Measurements from ENCODE around the gene NIPAL1. TPM values are rescaled to one million over a fixed set of nuclear protein-coding genes. Genes with fewer than 3 reads are reported as not detected.

NIPAL1 gene
- total RNA-seq, 2 experiments from 2014 or later, result 1.6 to 1.8 TPM

DNA sequence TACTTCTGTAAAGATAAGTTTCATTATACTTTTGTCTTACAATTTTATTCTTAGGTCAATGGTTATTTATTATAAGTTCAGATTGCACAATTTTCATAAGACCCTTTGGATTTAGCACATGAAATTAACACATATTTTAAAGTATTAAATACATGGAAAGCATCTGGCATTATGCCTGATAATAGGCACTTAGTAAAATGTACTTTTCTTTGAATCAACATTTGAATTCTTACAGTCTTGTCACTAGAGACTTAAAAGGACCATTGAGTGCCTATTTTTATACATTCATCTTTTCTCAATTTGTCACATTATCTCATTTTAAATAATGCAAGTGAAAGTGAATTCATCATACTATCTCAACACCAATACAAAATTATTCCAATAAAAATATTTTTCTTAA, 23.0 kb downstream of the NIPAL1 start:
- Mint-ChIP-seq H3K9me3 (ENCODE audit: low read depth) (peaks cover 6% of the 10 kb centered on the region), H3K27me3 (peaks cover 8% of the 10 kb centered on the region), H3K27ac (no peak overlapping the region), H3K4me1 (peaks cover 68% of the 10 kb centered on the region), H3K36me3 (ENCODE audit: low read depth) (peaks cover 10% of the 10 kb centered on the region), H3K4me3 (no peak overlapping the region)
- intact Hi-C loops (cut with DNase I, micrococcal nuclease), result no loop called here
- ChIA-PET POLR2A (no interaction called here), CTCF (interaction anchor here (1.6 kb wide), 1 partner anchor 98 kb away, joined by 3 read pairs; no protein-coding TSS in a partner anchor)
- ATAC-seq, result no peak
- no peak for DNase-seq

DNA sequence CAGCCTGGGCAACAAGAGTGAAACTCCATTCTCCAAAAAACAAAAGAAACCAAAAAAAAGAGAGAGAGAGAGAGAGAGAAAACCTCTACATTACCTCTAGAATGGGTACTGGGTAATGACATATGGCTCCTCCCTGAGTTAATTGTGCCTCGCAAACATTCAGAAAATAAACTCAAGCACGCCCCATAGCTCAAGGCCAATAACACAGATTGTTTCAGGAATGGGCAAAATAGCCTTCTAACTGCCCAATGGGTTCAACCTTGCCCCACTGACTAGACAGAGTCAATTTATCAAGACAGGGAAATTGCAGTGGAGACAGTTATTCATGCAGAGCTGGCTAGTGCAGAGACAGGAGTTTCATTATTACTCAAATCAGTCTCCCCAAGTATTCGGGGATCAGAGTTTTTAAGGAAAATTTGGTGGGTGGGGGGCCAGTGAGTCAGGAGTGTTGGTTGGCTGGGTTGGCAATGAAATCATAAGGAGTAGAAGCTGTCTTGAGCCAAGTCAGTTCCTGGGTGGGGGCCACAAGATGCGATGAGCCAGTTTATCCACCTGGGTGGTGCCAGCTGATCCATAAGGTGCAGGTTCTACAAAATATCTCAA, 25.1 kb downstream of the NIPAL1 start:
- POLR2A ChIA-PET, result no interaction called here
- H3K4me1 Mint-ChIP-seq, result peaks cover 67% of the 10 kb centered on the region
- H3K36me3 Mint-ChIP-seq (ENCODE audit: low read depth), result peaks cover 4% of the 10 kb centered on the region
- H3K27ac Mint-ChIP-seq, result no peak overlapping the region
- DNase-seq (peak; percentile 62), ATAC-seq (peak; percentile 59)
- H3K9me3 Mint-ChIP-seq (ENCODE audit: low read depth), result peaks cover 2% of the 10 kb centered on the region
- peaks cover 8% of the 10 kb centered on the region for H3K27me3 Mint-ChIP-seq
- intact Hi-C loops (cut with DNase I, micrococcal nuclease), result loop anchor here in 1 of 2 experiments (10.0 kb wide), 1 partner anchor 463 kb away; no protein-coding TSS in a partner anchor
- no peak overlapping the region for H3K4me3 Mint-ChIP-seq
- CTCF ChIA-PET, result interaction anchor here (0.8 to 11.2 kb wide), 8 partner anchors 7 to 97 kb away, joined by 3 to 105 read pairs (median 4); no protein-coding TSS in a partner anchor

DNA sequence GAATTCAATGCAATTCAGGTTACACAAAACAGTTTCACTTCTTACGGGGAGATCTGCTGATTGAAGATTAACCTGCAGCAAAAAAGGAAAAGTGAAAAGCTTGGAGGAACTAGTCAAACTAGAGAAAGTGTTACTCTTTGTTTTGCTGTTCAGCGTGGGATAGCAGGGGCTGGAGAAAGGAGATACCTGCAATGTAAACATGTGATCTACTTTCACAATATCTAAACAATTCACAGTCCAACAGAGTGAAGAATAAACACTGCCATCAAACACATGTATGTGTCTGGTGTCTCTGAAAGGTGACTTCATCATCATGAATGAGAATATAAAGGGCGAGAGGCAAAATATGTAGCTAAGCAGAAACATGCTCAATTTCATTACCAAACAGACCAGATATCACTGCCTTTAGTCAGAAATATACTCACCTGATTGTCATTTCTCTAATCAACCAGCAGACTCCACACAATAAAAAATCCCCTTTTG, 26.4 kb downstream of the NIPAL1 start:
- CTCF ChIA-PET, result interaction anchor here (0.9 to 11.2 kb wide), 5 partner anchors 8 to 204 kb away, joined by 3 to 105 read pairs (median 10); no protein-coding TSS in a partner anchor
- no peaks in the 10 kb centered on the region for H3K9me3 Mint-ChIP-seq (ENCODE audit: low read depth)
- peaks cover 4% of the 10 kb centered on the region for H3K36me3 Mint-ChIP-seq (ENCODE audit: low read depth)
- no peak for DNase-seq
- ATAC-seq, result no peak
- peaks cover 77% of the 10 kb centered on the region for H3K4me1 Mint-ChIP-seq
- POLR2A ChIA-PET, result interaction anchor here (0.7 kb wide), 1 partner anchor 96 kb away, joined by 3 read pairs; no protein-coding TSS in a partner anchor
- H3K27me3 Mint-ChIP-seq, result peaks cover 9% of the 10 kb centered on the region
- intact Hi-C loops (cut with DNase I, micrococcal nuclease), result loop anchor here in 1 of 2 experiments (10.0 kb wide), 1 partner anchor 462 kb away; no protein-coding TSS in a partner anchor
- H3K4me3 Mint-ChIP-seq, result no peak overlapping the region
- no peak overlapping the region for H3K27ac Mint-ChIP-seq

DNA sequence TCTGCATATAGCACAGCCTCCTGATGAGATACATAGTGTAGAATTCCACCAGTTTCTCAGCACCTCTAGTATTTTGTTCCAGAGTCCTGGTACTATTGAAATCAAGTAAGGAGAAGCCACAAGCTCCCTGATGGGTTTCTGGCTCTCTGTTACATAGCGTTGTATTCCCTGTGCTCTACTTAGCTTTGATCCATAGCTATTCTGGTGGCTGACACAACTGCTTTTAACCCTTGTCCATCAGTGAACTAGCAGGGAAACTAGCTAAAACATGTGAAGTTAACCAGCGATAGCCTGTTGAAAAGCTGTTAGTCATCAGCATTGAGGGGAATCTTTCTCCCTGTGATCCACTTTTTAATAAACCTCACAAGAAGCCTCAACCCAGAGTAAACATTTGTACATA, 26.9 kb downstream of the NIPAL1 start:
- DNase-seq, result no peak
- ATAC-seq, result no peak
- H3K4me3 Mint-ChIP-seq, result no peak overlapping the region
- no peak overlapping the region for H3K27ac Mint-ChIP-seq
- ChIA-PET POLR2A (interaction anchor here (0.7 kb wide), 1 partner anchor 96 kb away, joined by 3 read pairs; no protein-coding TSS in a partner anchor), CTCF (interaction anchor here (1.2 to 11.2 kb wide), 5 partner anchors 9 to 227 kb away, joined by 3 to 105 read pairs (median 10); no protein-coding TSS in a partner anchor)
- H3K27me3 Mint-ChIP-seq, result peaks cover 12% of the 10 kb centered on the region
- H3K4me1 Mint-ChIP-seq, result peaks cover 79% of the 10 kb centered on the region
- H3K36me3 Mint-ChIP-seq (ENCODE audit: low read depth), result peaks cover 2% of the 10 kb centered on the region
- intact Hi-C loops (cut with DNase I, micrococcal nuclease), result loop anchor here in 1 of 2 experiments (10.0 kb wide), 1 partner anchor 461 kb away; no protein-coding TSS in a partner anchor
- no peaks in the 10 kb centered on the region for H3K9me3 Mint-ChIP-seq (ENCODE audit: low read depth)

DNA sequence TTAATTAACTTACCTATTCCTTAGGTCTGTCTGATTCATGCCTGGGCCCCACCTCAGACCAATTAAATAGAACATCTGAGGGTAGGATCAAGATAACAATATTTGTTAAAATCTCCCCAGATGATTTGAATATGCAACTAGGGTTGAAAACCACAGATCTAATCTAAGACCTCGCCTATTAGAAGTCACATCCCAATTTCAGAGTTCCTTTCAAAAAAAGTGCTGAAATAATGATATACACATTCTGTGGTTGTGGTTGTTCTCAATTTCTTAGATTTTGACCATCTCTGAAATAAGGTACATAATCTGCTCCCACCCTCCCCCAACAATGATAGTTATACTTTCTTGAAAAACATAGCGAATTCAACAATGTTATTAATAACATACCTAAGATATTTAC, 27.7 kb downstream of the NIPAL1 start:
- Mint-ChIP-seq H3K4me1 (peaks cover 78% of the 10 kb centered on the region), H3K9me3 (ENCODE audit: low read depth) (no peaks in the 10 kb centered on the region)
- intact Hi-C loops (cut with DNase I, micrococcal nuclease), result loop anchor here in 1 of 2 experiments (10.0 kb wide), 1 partner anchor 461 kb away; no protein-coding TSS in a partner anchor

DNA sequence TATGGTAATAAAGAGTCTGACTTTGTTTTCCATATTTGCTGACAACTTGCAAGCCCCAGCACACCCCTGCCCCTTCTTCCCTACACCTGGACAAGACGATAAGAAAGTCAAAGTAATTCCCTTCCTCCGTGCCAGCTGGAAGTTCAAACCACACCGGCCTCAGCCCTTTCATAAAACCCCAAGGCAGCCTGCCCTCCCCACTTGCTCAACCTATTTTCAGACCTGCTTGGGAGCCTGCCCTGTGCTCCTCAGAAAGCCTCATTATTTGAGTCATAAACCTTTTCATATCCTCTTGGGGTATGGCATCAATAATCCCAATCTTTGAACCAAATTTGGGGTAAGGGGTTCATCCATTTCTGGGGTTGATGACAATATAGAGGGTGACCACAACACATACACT, 29.5 kb downstream of the NIPAL1 start:
- ChIA-PET POLR2A (no interaction called here), CTCF (interaction anchor here (1.0 to 11.2 kb wide), 7 partner anchors 11 to 83 kb away, joined by 3 to 105 read pairs (median 4); no protein-coding TSS in a partner anchor)
- intact Hi-C loops (cut with DNase I, micrococcal nuclease), result loop anchor here (1.0 to 10.0 kb wide), 3 partner anchors 43 to 459 kb away; partner anchors contain the start of gene SLAIN2 (in 1 of the 2)
- Mint-ChIP-seq H3K27ac (peak overlapping the region; percentile 3), H3K27me3 (peaks cover 20% of the 10 kb centered on the region), H3K4me1 (peaks cover 74% of the 10 kb centered on the region), H3K36me3 (ENCODE audit: low read depth) (no peaks in the 10 kb centered on the region), H3K4me3 (no peak overlapping the region), H3K9me3 (ENCODE audit: low read depth) (no peaks in the 10 kb centered on the region)
- ATAC-seq (peak; percentile 21), DNase-seq (peak; percentile 34)

More for the DNA sequence above, 27.7 kb downstream of the NIPAL1 start:
- Mint-ChIP-seq H3K27ac (no peak overlapping the region), H3K27me3 (peaks cover 13% of the 10 kb centered on the region), H3K36me3 (ENCODE audit: low read depth) (no peaks in the 10 kb centered on the region), H3K4me3 (no peak overlapping the region)
- ChIA-PET CTCF (interaction anchor here (1.2 to 11.2 kb wide), 4 partner anchors 9 to 226 kb away, joined by 3 to 105 read pairs (median 8); no protein-coding TSS in a partner anchor), POLR2A (no interaction called here)
- ATAC-seq, result no peak
- DNase-seq, result no peak

DNA sequence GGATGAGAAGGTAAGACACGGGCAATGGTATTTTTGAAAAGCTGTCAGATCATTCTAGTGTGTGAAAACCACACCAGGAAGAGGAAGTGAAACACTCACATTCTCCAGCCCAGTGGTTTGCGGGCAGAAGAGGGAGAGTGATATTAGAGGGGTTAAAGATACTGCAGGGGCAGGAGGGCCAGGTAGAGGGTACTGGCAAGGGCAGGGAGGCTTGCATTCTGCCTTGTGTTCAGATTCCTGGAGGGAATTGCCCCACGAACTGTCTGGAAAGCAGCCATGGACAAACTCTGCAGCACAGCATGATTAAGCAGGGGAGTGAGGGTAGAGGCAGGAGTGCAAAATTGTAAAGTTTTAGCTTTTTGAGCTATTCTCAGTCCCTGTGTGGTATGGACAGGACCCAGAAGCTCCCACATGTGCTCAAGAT, 30.9 kb downstream of the NIPAL1 start:
- H3K27ac Mint-ChIP-seq, result peak overlapping the region; percentile 70
- H3K36me3 Mint-ChIP-seq (ENCODE audit: low read depth), result no peaks in the 10 kb centered on the region
- peak; percentile 90 for DNase-seq
- H3K9me3 Mint-ChIP-seq (ENCODE audit: low read depth), result no peaks in the 10 kb centered on the region
- peak; percentile 83 for ATAC-seq
- peaks cover 60% of the 10 kb centered on the region for H3K4me1 Mint-ChIP-seq
- H3K27me3 Mint-ChIP-seq, result peaks cover 17% of the 10 kb centered on the region
- peak overlapping the region; percentile 47 for H3K4me3 Mint-ChIP-seq
- ChIA-PET CTCF (interaction anchor here (0.6 to 11.2 kb wide), 9 partner anchors 12 to 114 kb away, joined by 3 to 105 read pairs (median 4); no protein-coding TSS in a partner anchor), POLR2A (interaction anchor here (0.7 to 2.0 kb wide), 3 partner anchors 11 to 28 kb away, joined by 3 to 6 read pairs (median 3); no protein-coding TSS in a partner anchor)
- intact Hi-C loops (cut with DNase I, micrococcal nuclease), result loop anchor here (1.0 to 10.0 kb wide), 5 partner anchors 11 to 457 kb away; partner anchors contain the start of gene SLAIN2 (in 1 of the 2)

DNA sequence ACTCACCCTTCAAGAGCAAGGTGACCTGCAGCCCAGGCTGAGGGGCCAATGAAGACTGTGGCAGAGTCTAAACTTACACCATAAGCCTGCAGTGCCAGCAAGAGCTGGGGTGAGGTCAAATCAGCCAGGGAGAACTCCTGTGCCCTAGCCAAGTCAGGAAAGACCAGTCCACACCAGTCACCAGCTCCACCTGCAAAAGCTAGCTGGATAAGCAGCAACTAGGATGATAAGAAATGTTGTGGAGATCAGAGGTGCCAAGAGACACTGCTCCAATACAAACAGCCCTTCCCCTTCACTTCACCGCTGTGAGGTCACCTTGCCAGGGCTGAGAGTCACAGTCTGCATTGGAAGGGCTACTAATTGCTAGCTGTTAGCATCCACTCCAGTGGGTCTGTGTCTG, 31.3 kb downstream of the NIPAL1 start:
- Mint-ChIP-seq H3K27ac (no peak overlapping the region), H3K4me1 (peaks cover 56% of the 10 kb centered on the region), H3K9me3 (ENCODE audit: low read depth) (no peaks in the 10 kb centered on the region), H3K36me3 (ENCODE audit: low read depth) (no peaks in the 10 kb centered on the region), H3K27me3 (peaks cover 15% of the 10 kb centered on the region), H3K4me3 (no peak overlapping the region)
- DNase-seq (no peak), ATAC-seq (no peak)
- ChIA-PET CTCF (interaction anchor here (0.9 to 11.2 kb wide), 6 partner anchors 13 to 62 kb away, joined by 3 to 105 read pairs (median 4); no protein-coding TSS in a partner anchor), POLR2A (interaction anchor here (0.9 to 2.0 kb wide), 2 partner anchors 12 to 17 kb away, joined by 3 to 6 read pairs; no protein-coding TSS in a partner anchor)
- intact Hi-C loops (cut with DNase I, micrococcal nuclease), result loop anchor here (1.0 to 10.0 kb wide), 5 partner anchors 12 to 457 kb away; partner anchors contain the start of gene SLAIN2 (in 1 of the 2)

DNA sequence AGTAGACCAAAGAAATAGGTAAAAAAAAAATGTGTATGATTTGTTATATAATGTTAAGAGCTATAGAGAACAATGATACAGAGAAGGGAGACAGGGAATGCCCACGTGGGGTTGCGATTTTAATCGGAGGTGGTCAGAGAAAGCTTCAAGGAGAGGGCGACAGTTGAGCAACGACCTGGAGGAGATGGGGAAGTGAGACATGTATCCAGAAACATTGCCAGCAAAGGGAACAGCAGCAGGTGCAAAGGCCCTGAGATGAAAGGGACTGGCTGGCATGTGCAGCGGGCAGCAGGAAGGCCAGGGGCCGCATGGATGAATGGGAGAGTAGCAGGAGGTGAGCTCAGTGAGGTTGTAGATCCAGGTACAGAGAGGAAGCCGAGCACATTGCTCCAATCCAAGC, 32.9 kb downstream of the NIPAL1 start:
- no peak for ATAC-seq
- Mint-ChIP-seq H3K4me1 (peaks cover 42% of the 10 kb centered on the region), H3K9me3 (ENCODE audit: low read depth) (no peaks in the 10 kb centered on the region), H3K4me3 (no peak overlapping the region), H3K36me3 (ENCODE audit: low read depth) (no peaks in the 10 kb centered on the region), H3K27me3 (peaks cover 12% of the 10 kb centered on the region), H3K27ac (no peak overlapping the region)
- ChIA-PET CTCF (interaction anchor here (0.9 to 11.2 kb wide), 5 partner anchors 8 to 38 kb away, joined by 3 to 105 read pairs (median 3); no protein-coding TSS in a partner anchor), POLR2A (interaction anchor here (0.6 kb wide), 1 partner anchor 271 kb away, joined by 3 read pairs; no protein-coding TSS in a partner anchor)
- no peak for DNase-seq
- intact Hi-C loops (cut with DNase I, micrococcal nuclease), result loop anchor here in 1 of 2 experiments (5.0 to 10.0 kb wide), 2 partner anchors 293 to 455 kb away; partner anchors contain the start of gene SLAIN2

DNA sequence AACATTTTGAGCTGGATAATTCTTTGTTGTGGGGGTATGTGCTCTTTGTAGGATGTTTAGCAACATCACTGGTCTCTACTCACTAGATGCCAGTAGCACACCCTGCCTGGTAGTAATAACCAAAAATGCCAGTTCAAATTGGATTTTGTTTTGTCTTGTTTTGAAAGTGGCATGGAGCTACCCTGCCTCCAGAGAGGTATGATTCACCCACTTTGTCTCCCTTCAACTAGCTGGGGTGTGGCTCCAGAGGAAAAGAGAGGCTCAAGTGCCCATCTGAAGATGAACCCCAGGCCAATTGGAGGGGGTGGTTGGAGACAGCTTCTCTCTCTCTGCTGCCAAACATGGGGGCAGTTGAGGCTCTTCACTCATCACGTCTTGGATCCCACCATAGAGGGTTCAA, 34.5 kb downstream of the NIPAL1 start:
- Mint-ChIP-seq H3K9me3 (ENCODE audit: low read depth) (no peaks in the 10 kb centered on the region), H3K4me1 (peaks cover 27% of the 10 kb centered on the region), H3K27me3 (peaks cover 12% of the 10 kb centered on the region), H3K27ac (no peak overlapping the region), H3K4me3 (no peak overlapping the region), H3K36me3 (ENCODE audit: low read depth) (no peaks in the 10 kb centered on the region)
- ATAC-seq, result no peak
- ChIA-PET CTCF (interaction anchor here (0.6 to 11.2 kb wide), 3 partner anchors 14 to 66 kb away, joined by 3 to 105 read pairs (median 12); no protein-coding TSS in a partner anchor), POLR2A (no interaction called here)
- intact Hi-C loops (cut with DNase I, micrococcal nuclease), result loop anchor here in 1 of 2 experiments (2.0 kb wide), 1 partner anchor 14 kb away; no protein-coding TSS in a partner anchor
- no peak for DNase-seq
